ENCODE measurements around the gene B3GALT5. TPM values are rescaled to one million over a fixed set of nuclear protein-coding genes. Genes with fewer than 3 reads are reported as not detected.

B3GALT5 gene
- total and polyA plus RNA-seq, 4 experiments from 2014 or later = not detected

GRCh38 chr21:39638281-39638680 is 25.5 kb downstream of the B3GALT5 start:
- H3K4me1 Mint-ChIP-seq = no peaks in the 10 kb centered on the region
- Histone ChIP-seq H3K4me3 (ENCODE audit: low read length in 2 of 2) (no peak overlapping the region), H3K4me1 (ENCODE audit: insufficient read depth, low read length) (no peaks in the 10 kb centered on the region), H3K27me3 (ENCODE audit: insufficient read depth, low read length) (no peaks in the 10 kb centered on the region), H3K9me3 (ENCODE audit: control insufficient read depth in 1 of 2, low read length in 2 of 2) (no peaks in the 10 kb centered on the region), H3K27ac (ENCODE audit: low read depth, low read length) (no peak overlapping the region), H3K36me3 (ENCODE audit: insufficient read depth, low read length) (no peaks in the 10 kb centered on the region)
- no peak overlapping the region for H3K27ac Mint-ChIP-seq
- H3K27me3 Mint-ChIP-seq = peaks cover 5 to 6% of the 10 kb centered on the region in 2 donors
- no peak for DNase-seq
- CTCF ChIA-PET (ENCODE audit: partially characterized antibody) = no interaction called here
- POLR2A ChIA-PET (ENCODE audit: partially characterized antibody) = no interaction called here
- intact Hi-C loops (cut with micrococcal nuclease) = no loop called here
- no peaks in the 10 kb centered on the region for H3K36me3 Mint-ChIP-seq
- peaks cover 0 to 3% (median 0%) of the 10 kb centered on the region in 8 donors for H3K9me3 Mint-ChIP-seq
- no peak overlapping the region for H3K4me3 Mint-ChIP-seq

- Mint-ChIP-seq H3K4me1 (no peaks in the 10 kb centered on the region), H3K36me3 (no peaks in the 10 kb centered on the region), H3K9me3 (peaks cover 0 to 3% (median 0%) of the 10 kb centered on the region in 8 donors), H3K27ac (peak overlapping the region in 1 of 7 donors; percentile 11), H3K4me3 (no peak overlapping the region), H3K27me3 (peaks cover 5 to 6% of the 10 kb centered on the region in 2 donors)
- CTCF ChIA-PET (ENCODE audit: partially characterized antibody) = no interaction called here
- no peak for DNase-seq
- Histone ChIP-seq H3K4me1 (ENCODE audit: insufficient read depth, low read length) (no peaks in the 10 kb centered on the region), H3K4me3 (ENCODE audit: low read length in 2 of 2) (no peak overlapping the region), H3K27me3 (ENCODE audit: insufficient read depth, low read length) (no peaks in the 10 kb centered on the region), H3K36me3 (ENCODE audit: insufficient read depth, low read length) (no peaks in the 10 kb centered on the region), H3K27ac (ENCODE audit: low read depth, low read length) (no peak overlapping the region), H3K9me3 (ENCODE audit: control insufficient read depth in 1 of 2, low read length in 2 of 2) (no peaks in the 10 kb centered on the region)
- POLR2A ChIA-PET (ENCODE audit: partially characterized antibody) = no interaction called here
- intact Hi-C loops (cut with micrococcal nuclease) = no loop called here
Measured at GRCh38 chr21:39640754-39641153, 28.0 kb downstream of the B3GALT5 start.

- intact Hi-C loops (cut with micrococcal nuclease) = no loop called here
- Mint-ChIP-seq H3K4me3 (no peak overlapping the region), H3K27me3 (peaks cover 5 to 6% of the 10 kb centered on the region in 2 donors), H3K9me3 (peaks cover 0 to 3% (median 0%) of the 10 kb centered on the region in 8 donors), H3K27ac (no peak overlapping the region), H3K36me3 (no peaks in the 10 kb centered on the region), H3K4me1 (peaks cover 0 to 2% (median 0%) of the 10 kb centered on the region in 4 donors)
- CTCF ChIA-PET (ENCODE audit: partially characterized antibody) = no interaction called here
- POLR2A ChIA-PET (ENCODE audit: partially characterized antibody) = no interaction called here
- Histone ChIP-seq H3K4me1 (ENCODE audit: insufficient read depth, low read length) (no peaks in the 10 kb centered on the region), H3K4me3 (ENCODE audit: low read length in 2 of 2) (no peak overlapping the region), H3K9me3 (ENCODE audit: control insufficient read depth in 1 of 2, low read length in 2 of 2) (no peaks in the 10 kb centered on the region), H3K36me3 (ENCODE audit: insufficient read depth, low read length) (no peaks in the 10 kb centered on the region), H3K27me3 (ENCODE audit: insufficient read depth, low read length) (no peaks in the 10 kb centered on the region), H3K27ac (ENCODE audit: low read depth, low read length) (no peak overlapping the region)
- no peak for DNase-seq
Measured at GRCh38 chr21:39641827-39642450, 29.2 kb downstream of the B3GALT5 start.

GRCh38 chr21:39644062-39644560 is 31.4 kb downstream of the B3GALT5 start:
- ChIA-PET POLR2A (ENCODE audit: partially characterized antibody) (no interaction called here), CTCF (ENCODE audit: partially characterized antibody) (no interaction called here)
- no peaks in the 10 kb centered on the region for H3K36me3 ChIP-seq (ENCODE audit: insufficient read depth, low read length)
- H3K4me1 Mint-ChIP-seq = peaks cover 0 to 2% (median 0%) of the 10 kb centered on the region in 4 donors
- DNase-seq = no peak
- H3K27me3 Mint-ChIP-seq = peaks cover 2 to 3% of the 10 kb centered on the region in 2 donors
- peaks cover 0 to 3% (median 0%) of the 10 kb centered on the region in 8 donors for H3K9me3 Mint-ChIP-seq
- no peak overlapping the region for H3K4me3 ChIP-seq (ENCODE audit: low read length in 2 of 2)
- no peaks in the 10 kb centered on the region for H3K36me3 Mint-ChIP-seq
- no peaks in the 10 kb centered on the region for H3K4me1 ChIP-seq (ENCODE audit: insufficient read depth, low read length)
- H3K4me3 Mint-ChIP-seq = no peak overlapping the region
- intact Hi-C loops (cut with micrococcal nuclease) = no loop called here
- no peaks in the 10 kb centered on the region for H3K9me3 ChIP-seq (ENCODE audit: control insufficient read depth in 1 of 2, low read length in 2 of 2)
- H3K27me3 ChIP-seq (ENCODE audit: insufficient read depth, low read length) = no peaks in the 10 kb centered on the region
- H3K27ac Mint-ChIP-seq = no peak overlapping the region
- no peak overlapping the region for H3K27ac ChIP-seq (ENCODE audit: low read depth, low read length)

GRCh38 chr21:39645331-39645730 is 32.6 kb downstream of the B3GALT5 start:
- ChIA-PET CTCF (ENCODE audit: partially characterized antibody) (no interaction called here), POLR2A (ENCODE audit: partially characterized antibody) (no interaction called here)
- no peak overlapping the region for H3K27ac Mint-ChIP-seq
- no peaks in the 10 kb centered on the region for H3K4me1 ChIP-seq (ENCODE audit: insufficient read depth, low read length)
- no peaks in the 10 kb centered on the region for H3K36me3 Mint-ChIP-seq
- no peak for DNase-seq
- no peaks in the 10 kb centered on the region for H3K27me3 ChIP-seq (ENCODE audit: insufficient read depth, low read length)
- H3K4me3 ChIP-seq (ENCODE audit: low read length in 2 of 2) = no peak overlapping the region
- H3K36me3 ChIP-seq (ENCODE audit: insufficient read depth, low read length) = no peaks in the 10 kb centered on the region
- peaks cover 0 to 2% (median 0%) of the 10 kb centered on the region in 4 donors for H3K4me1 Mint-ChIP-seq
- no peak overlapping the region for H3K4me3 Mint-ChIP-seq
- no peaks in the 10 kb centered on the region for H3K9me3 ChIP-seq (ENCODE audit: control insufficient read depth in 1 of 2, low read length in 2 of 2)
- peaks cover 1 to 2% of the 10 kb centered on the region in 2 donors for H3K27me3 Mint-ChIP-seq
- H3K27ac ChIP-seq (ENCODE audit: low read depth, low read length) = no peak overlapping the region
- H3K9me3 Mint-ChIP-seq = peaks cover 0 to 3% (median 0%) of the 10 kb centered on the region in 8 donors
- intact Hi-C loops (cut with micrococcal nuclease) = no loop called here

GRCh38 chr21:39647476-39647875 is 34.7 kb downstream of the B3GALT5 start:
- no peaks in the 10 kb centered on the region for H3K27me3 ChIP-seq (ENCODE audit: insufficient read depth, low read length)
- peaks cover 0 to 2% of the 10 kb centered on the region in 2 donors for H3K27me3 Mint-ChIP-seq
- H3K9me3 ChIP-seq (ENCODE audit: control insufficient read depth in 1 of 2, low read length in 2 of 2) = no peaks in the 10 kb centered on the region
- no peaks in the 10 kb centered on the region for H3K4me1 ChIP-seq (ENCODE audit: insufficient read depth, low read length)
- no peaks in the 10 kb centered on the region for H3K36me3 Mint-ChIP-seq
- CTCF ChIA-PET (ENCODE audit: partially characterized antibody) = no interaction called here
- H3K4me3 ChIP-seq (ENCODE audit: low read length in 2 of 2) = no peak overlapping the region
- DNase-seq = no peak
- no peak overlapping the region for H3K4me3 Mint-ChIP-seq
- H3K36me3 ChIP-seq (ENCODE audit: insufficient read depth, low read length) = no peaks in the 10 kb centered on the region
- POLR2A ChIA-PET (ENCODE audit: partially characterized antibody) = no interaction called here
- H3K27ac Mint-ChIP-seq = no peak overlapping the region
- H3K9me3 Mint-ChIP-seq = peaks cover 0 to 12% (median 1%) of the 10 kb centered on the region in 8 donors
- peaks cover 0 to 2% (median 0%) of the 10 kb centered on the region in 4 donors for H3K4me1 Mint-ChIP-seq
- intact Hi-C loops (cut with micrococcal nuclease) = no loop called here
- H3K27ac ChIP-seq (ENCODE audit: low read depth, low read length) = no peak overlapping the region

- intact Hi-C loops (cut with micrococcal nuclease) = no loop called here
- H3K36me3 ChIP-seq (ENCODE audit: insufficient read depth, low read length) = no peaks in the 10 kb centered on the region
- CTCF ChIA-PET (ENCODE audit: partially characterized antibody) = no interaction called here
- no peak overlapping the region for H3K27ac ChIP-seq (ENCODE audit: low read depth, low read length)
- Mint-ChIP-seq H3K4me1 (peaks cover 0 to 2% (median 0%) of the 10 kb centered on the region in 4 donors), H3K27me3 (peaks cover 0 to 2% of the 10 kb centered on the region in 2 donors), H3K9me3 (peaks cover 0 to 21% (median 9%) of the 10 kb centered on the region in 8 donors), H3K4me3 (no peak overlapping the region), H3K36me3 (no peaks in the 10 kb centered on the region), H3K27ac (no peak overlapping the region)
- no peak for DNase-seq
- no peaks in the 10 kb centered on the region for H3K4me1 ChIP-seq (ENCODE audit: insufficient read depth, low read length)
- POLR2A ChIA-PET (ENCODE audit: partially characterized antibody) = no interaction called here
- no peaks in the 10 kb centered on the region for H3K9me3 ChIP-seq (ENCODE audit: control insufficient read depth in 1 of 2, low read length in 2 of 2)
- H3K4me3 ChIP-seq (ENCODE audit: low read length in 2 of 2) = no peak overlapping the region
- no peaks in the 10 kb centered on the region for H3K27me3 ChIP-seq (ENCODE audit: insufficient read depth, low read length)
Measured at GRCh38 chr21:39648879-39649278, 36.1 kb downstream of the B3GALT5 start.
